HG02885 (cell line): ENCODE results near the gene CD84.
"Not testable (repeated sequence)": the region's sequence is repeated elsewhere in the genome, so short reads cannot be mapped to it uniquely, and the experiment has no call there.

Source experiments
- ATAC-seq: cut with Tn5 transposase; IDR thresholded peaks from one replicate; pipeline ENCODE4 v1.9.1; 2021; ENCODE audit warnings: mild to moderate bottlenecking; ENCODE audit not compliant: unreplicated experiment, poor library complexity

The CD84 gene

DNA sequence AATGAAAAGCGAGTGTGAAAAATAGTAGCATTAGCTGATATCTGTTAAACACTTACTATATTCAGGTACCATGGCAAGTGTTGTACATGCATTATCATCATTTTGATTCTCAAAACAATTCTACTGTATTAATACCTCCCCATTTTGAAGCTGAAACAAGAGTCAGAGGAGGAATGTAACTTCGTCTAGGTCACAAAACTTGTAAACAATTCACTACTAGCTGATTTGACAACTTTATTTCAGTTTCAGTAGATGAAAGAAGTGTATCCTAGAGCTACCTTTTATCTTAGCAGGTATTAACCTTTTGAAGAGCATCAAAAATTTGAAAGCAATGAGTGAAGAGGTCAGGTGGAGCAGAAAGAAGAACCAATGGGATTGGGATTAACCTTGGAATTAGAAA, 1.6 kb downstream of the CD84 start:
- ATAC-seq: no peak

DNA sequence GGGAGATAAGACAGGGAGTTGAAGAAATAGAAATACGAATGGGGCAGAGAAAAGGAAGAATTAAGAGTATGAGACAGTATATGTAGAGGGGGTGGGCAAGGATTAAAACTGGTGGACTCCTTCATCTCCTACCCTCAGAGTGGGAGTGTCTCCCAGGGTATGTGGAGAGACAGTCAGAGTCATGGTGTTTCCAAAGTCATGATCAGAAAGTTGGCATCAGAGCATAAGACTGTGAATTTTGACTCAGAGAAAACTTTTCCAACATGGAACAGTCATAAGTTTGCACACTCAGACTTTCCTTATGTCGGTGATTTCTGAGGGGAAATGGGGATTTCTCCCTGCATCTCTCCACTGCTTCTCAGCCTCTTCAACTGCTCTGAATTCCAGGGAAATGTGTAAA, 2.4 kb downstream of the CD84 start:
- no peak for ATAC-seq

DNA sequence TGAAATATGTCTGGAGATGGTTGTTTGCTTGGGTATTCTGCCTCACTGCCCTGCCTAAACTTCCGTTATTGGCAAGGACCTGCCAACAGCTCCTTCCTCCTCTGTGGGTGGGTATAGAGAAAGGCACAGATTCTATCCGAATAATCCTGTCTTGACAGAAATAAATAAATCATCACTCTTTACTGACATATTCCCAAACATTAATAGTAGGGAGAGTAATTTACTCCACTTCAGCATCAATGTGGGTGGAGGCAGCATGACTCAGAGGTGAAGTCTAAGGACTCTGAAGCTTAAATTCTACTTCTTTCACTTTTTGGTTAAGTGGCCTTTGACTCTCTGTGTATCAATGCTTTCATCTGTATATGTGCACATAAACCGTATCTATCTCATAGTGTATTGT, 2.9 kb downstream of the CD84 start:
- ATAC-seq: no peak

DNA sequence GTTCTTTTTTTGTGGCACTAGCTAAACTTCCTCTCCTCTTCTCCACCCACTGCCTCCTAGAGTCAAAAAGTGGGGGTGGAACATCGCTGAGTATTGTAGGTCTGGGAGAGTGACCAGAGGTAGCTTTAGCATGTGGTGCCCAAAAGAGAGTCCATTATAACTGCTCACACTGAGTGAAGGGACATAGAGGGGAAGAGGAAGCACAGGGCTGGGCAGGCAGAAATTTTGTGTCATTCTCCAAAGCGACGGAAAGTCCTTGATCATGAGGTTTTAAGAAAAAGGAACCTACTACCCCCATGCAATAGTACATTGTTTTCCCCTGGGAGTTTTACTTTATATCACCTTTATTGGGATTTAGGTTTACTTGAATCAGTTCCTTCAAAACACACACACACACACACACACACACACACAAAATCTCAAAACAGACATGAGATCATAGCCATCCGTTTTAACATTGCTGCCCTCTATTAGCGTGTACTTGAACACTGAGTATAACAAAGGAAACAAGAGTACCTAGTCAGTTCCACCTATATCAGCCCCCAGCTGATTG, 4.1 kb downstream of the CD84 start:
- ATAC-seq: no peak

DNA sequence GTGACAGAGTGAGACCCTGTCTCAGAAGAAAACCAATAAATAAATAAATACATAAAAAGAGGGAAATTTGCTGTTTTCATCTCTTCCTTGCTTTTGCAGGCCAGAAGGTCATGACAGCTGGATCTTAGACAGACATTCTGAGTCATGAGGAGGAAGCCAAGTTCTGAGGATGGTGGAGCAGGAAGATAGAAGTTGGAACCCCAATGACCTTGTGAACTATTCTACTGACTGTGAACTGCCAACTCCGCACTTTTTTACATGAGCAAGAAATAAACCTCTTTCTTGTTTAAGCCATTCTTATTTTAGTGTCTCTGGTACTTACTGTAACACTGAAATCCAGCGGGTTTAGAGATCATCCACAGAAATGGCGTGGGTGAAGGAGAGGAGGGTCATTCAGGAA, 8.5 kb downstream of the CD84 start:
- no peak for ATAC-seq

DNA sequence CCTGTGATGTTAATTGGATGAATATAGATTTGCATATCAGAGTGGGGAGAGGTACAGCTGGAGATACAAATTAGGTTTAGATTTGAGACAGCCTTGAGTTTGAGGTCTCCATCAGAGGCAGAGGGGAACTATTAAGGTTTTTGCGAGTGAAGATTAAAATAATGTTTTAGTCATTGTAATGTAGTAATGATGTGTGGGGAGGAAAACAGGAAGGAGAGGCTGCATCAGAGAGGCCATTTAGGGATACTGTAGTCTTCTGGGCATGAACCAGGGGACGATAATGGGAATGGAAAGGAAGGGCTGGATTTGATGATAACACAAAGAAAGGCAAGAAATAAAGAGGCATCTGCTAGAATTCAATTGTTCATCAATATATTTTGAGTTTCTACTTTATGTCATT, 9.5 kb downstream of the CD84 start:
- ATAC-seq: no peak

DNA sequence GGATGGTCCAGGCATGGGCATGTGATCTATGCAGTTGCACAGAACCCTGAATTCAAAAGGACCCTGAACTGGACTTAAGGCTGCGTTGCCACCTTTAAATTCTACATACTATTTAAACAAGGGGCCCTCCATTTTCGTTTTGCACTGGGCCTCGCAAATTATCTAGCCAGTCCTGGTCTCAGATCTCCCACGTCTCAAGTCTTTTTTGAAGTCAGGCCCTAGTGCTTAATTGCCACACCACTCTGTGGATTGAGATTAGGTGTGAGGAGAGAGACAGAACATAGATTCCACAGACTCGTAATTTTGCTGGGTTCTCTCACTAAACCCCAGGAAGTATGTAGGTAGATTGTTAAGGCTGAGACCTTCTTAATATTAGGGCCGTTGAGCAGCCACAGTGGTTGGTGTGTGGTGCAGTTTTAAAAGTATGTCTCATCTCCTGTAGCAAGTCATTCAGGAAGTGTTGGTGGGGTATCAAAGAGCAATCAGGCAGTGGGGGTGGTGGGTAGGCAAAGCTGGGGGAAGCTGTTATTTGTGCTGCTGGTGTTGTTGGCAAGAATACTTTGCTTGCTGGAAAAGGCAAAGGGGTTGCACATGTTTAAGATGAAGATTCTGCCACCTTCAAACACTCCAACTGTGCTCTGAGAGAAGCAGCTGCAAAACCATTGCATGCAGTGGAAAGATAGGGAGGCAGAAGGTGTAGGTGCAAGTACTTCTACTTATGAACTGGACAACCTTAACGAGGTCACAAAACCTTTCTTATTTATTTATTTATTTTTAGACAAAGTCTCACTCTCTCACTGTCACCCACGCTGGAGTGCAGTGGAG, 11.2 kb downstream of the CD84 start:
- no peak for ATAC-seq

DNA sequence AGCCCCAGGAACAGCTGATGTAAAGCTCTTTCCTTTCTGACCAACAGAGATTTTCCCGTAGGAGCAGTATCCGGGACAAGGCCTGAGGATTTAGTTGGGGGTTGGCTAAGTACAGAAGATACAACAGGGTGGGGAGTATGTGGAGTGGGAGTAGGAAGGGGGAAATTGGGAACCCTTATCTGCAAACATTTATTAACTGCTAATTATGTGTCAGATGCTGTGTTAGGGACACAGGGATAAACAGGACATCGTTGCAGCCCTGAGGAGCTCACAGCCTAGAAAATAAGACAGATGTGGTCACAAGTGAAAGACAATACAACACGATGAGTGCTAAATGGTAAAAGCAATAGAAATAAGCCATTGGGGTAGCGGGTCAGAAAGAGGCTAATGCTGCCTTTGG, 12.0 kb downstream of the CD84 start:
- no peak for ATAC-seq

DNA sequence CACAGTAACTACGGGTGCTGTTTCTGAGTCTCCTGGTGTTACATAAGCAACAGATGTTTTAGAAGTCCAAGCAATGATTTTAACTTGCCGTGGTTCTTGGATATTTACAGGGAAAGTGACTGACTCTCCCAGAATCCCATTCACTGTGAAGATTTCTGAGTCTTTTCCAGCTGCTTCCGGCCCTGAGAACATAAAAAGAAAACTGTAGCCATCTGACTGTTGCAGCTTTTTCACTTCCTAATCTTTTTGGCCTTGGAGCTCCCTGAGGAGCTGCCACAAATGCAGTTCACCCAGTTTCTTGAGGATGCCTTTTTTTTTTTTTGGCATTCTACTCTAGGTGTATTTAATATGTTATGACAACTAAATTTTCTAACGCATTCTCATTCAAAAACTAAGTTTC, 13.7 kb downstream of the CD84 start:
- ATAC-seq: no peak

DNA sequence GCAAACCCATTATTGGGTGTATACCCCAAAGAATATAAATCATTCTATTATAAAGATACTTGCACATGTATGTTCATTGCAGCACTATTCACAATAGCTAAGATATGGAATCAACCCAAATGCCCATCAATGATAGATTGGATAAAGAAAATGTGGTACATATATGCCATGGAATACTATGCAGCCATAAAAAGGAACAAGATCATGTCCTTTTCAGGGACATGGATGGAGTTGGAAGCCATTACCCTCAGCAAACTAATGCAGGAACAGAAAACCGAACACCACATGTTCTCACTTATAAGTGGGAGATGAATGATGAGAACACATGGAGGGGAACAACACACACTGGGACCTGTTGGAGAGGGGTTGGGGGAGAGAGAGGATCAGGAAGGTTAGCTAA, 16.1 kb downstream of the CD84 start:
- ATAC-seq: not testable (repeated sequence)

DNA sequence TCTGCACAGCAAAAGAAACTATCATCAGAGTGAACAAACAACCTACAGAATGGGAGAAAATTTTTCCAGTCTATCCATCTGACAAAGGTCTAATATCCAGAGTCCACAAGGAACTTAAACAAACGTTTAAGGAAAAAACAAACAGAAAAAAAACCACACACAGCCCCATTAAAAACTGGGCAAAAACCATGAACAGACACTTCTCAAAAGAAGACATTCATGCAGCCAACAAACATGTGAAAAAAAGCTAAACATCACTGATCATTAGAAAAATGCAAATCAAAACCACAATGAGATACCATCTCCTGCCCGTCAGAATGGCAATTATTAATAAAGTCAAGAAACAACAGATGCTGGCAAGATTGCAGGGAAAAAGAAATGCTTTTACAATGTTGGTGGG, 16.6 kb downstream of the CD84 start:
- not testable (repeated sequence) for ATAC-seq

DNA sequence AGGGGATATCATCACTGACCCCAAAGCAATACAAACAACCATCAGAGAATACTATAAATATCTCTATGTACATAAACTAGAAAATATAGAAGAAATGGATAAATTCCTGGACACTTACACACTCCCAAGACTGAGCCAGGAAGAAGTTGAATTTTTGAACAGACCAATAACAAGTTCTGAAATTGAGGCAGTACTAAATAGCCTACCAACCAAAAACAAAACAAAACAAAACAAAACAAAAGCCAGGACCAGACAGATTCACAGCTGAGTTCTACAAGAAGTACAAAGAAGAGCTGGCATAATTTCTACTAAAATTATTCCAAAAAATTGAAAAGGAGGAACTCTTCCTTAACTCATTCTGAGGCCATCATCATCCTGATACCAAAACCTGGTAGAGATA, 18.5 kb downstream of the CD84 start:
- no peak for ATAC-seq

DNA sequence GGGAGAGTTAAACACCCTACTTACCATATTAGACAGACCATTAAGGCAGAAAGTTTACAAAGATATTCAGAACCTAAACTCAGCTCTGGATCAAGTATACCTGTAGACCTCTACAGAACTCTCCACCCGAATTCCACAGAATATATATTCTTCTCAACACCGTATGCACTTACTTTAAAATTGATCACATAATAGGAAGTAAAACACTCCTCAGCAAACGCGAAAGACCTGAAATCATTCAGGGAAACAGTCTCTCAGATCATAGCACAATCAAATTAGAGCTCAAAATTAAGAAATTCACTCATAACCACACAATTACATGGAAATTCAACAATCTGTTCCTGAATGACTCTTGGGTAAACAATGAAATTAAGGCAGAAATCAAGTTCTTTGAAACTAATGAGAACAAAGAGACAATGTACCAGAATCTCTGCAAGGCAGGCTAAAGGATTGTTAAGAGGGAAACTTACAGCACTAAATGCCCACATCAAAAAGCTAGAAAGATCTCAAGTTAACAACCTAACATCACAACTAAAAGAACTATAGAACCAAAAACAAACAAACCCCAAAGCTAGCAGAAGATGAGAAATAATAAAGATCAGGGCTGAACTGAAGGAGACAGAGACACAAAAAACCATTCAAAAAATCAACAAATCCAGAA, 19.1 kb downstream of the CD84 start:
- no peak for ATAC-seq

DNA sequence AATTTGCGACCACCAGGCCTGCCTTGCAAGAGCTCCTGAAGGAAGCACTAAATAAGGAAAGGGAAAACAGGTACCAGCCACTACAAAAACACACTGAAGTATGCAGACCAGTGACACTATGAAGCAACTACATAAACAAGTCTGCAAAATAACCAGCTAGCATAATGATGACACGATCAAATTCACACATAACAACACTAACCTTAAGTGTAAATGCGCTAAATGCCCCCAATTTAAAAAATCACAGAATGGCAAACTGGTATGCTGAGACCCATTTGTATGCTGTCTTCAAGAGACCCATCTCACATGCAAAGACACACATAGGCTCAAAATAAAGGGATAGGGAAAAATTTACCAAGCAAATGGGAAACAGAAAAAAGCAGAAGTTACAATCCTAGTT, 19.9 kb downstream of the CD84 start:
- not testable (repeated sequence) for ATAC-seq

DNA sequence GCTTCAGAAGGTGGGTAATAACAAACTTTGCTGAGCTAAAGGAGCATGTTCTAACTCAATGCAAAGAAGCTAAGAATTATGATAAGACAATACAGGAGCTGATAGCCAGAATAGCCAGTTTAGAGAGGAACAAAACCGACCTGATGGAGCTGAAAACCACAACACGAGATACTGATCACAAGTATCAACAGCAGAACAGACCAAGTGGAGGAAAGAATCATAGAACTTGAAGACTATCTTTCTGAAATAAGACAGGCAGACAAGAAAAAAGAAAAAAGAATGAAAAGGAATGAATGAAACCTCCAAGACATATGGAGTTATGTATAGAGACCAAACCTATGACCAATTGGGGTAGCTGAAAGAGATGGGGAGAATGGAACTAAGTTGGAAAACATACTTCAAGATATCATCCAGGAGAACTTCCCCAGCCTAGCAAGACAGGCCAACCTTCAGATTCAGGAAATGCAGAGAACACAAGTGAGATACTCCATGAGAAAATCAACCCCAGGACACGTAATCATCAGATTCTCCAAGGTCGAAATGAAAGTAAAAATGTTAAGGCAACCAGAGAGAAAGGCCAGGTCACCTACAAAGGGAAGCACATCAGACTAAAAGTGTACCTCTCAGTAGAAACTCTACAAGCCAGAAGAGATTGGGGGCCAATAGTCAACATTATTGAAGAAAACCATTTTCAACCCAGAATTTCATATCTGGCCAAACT, 20.5 kb downstream of the CD84 start:
- no peak for ATAC-seq

DNA sequence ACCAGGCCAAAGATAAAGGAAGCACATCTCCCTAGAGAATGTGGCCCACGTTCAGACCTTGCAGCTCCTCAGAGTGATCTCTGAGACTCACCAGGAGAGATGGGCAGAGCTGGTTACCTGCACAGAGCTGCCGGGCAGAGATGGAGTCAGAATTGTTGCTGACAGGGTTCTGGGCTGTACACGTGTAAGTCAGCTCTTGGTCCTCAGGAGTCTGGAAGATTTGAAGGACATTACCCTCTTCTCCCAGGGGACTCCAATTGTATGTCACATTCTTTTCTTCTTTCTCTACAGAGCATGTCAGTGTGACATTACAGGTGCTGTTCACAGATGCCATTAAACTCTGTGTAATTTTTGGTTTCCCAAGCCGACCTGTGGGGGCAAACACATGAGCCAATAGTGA, 25.5 kb downstream of the CD84 start:
- ATAC-seq: no peak

DNA sequence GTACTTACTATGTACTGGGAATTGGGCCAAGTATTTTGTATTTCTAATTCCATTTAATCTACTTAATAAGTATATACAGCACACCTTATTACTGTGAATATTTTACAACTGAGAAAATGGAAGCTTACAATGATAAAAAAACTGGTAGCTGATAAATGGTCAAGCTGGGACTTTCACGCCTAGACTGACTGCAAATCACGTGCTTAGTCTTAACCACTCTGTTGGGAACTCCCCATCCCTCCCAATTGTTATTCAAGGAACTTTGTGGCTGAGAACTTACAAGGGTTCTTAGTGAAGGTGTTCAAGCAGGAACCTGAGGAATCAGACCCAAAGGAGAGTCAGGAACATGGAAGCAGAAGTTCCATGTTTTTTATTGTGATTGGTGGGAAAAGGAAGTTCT, 26.9 kb downstream of the CD84 start:
- ATAC-seq: no peak

DNA sequence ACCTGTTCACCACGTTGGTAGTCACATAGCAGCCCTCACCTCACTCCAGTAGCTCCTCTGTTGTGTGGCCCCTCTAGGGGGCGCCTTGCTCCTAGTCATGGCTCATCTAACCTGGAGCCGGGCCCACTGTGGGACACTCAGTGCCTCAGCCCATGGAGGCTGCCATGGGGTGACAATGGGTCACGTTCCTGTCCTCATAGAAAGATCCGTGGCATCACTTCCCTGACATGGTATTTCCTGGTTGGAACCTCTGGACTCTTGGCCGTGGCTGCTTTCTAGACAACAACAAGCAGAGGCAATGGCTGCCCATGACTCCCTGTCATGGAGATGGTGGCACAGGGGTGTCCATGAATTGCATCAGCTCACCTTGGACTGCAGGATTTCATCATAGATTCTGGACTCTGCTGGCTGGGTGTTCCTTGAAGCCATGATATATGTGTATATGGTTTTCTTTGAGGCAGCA, 28.7 kb downstream of the CD84 start:
- no peak for ATAC-seq

DNA sequence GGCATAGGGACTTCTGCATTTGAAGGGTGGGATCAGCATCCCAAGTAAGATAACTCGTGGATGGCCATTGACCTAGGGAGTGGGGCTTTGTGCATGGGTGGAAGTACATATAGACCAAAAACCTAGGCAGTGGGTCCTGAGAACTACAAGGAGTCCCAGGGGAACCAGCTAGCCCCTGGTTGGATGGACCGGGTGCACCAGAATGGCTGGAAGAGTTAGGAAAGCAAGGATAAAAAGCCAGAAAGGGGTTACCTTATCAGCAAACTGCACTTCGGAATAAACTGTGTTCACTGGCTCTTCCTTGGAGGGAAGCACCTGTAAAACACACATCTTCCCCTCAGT, 29.7 kb downstream of the CD84 start:
- ATAC-seq: no peak

DNA sequence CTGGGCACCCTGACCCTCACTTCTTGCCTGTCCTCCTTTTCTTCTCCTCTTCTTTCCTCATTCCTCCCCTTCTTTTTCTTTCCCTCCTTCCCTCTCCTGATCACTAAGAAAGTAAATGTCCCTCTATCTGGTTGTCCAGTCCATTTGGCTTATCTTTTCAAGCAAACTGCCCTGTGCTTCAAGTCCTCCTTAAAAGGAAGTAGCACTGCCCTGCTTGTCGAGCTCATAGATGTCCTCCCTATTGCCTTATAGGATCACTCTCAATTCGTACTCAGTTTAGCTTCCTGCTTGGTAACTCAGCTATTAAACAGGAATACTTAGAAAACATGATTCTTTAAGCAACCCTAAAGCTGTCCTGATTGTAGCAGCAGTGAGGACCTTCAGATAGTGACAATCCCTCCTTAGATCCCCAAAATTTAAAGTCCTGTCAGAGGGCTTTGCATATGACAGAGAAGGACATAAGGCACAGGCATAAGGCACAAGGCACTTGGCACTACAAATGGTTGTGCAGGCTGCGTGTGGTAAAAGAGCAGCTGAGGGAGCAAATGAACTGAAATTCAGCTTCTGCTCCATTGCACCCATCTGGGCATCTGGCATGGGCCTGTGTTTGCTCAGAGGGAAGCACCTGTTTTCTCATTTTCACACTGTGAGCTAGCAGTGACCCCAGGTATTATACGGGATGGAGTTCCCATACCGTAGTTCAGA, 30.2 kb downstream of the CD84 start:
- peak; percentile 53 for ATAC-seq

DNA sequence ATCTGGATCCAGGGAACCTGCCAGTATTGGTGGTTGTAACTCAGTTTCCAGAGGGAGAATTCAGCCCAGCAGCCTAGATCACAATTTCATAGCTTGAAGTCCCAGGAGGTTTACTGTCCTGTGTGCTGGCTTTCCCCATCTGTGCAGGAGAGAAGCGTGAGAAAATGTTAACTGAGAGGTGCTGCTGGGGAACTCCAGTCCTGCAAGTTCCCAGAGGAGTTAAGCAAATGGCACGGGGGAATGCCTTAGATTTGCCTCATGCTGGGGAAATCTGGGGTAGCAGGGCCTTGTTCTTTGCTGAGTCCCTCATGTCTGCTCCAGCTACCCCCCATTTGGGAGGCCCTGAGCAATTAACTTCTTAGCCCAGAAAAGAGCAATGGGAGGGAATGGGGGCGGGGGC, 31.1 kb downstream of the CD84 start:
- peak; percentile 43 for ATAC-seq
